ENCODE measurements around the gene NEK6.

The NEK6 gene

DNA sequence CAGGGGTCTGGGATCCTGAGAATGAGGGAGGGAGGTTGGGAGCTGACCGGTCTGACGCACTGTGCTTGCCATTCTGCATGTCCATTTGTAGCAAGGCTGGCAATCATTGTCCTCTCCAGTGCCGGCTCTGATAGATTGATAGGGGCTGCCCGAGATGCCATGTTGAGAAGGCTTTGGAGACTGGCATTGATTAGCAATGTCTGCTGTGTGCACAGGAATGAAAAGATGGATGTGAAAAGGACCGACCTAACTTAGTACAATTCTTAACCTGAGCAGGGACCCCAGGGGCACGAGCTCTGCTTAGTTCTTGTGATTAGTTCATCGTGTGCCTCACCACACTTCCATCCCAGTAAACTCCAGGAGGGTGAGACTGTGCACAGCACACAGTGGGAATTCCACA lies 17.0 kb downstream of the NEK6 start:
- ATAC-seq = no peak

DNA sequence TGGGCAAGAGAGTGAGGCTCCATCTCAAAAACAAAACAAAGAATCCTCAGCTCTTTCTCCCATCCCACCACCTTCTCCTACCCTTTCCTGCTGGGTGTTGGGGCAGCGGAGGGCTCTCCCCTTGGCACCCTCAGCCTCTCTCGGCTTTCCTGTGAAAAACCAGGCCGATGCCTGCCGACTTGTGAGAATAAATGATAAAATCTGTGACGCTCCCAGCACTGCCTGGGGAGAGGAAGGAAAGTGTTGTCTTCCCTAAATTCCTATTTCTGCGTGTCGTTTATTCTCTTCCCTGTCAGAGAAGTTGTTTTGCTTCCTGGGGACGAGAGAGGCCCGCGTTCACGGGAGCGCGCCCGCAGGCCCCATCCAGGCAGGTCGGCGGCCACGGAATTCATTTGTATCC lies 19.7 kb downstream of the NEK6 start:
- ATAC-seq = no peak
- TF ChIP-seq, protein P1, sequence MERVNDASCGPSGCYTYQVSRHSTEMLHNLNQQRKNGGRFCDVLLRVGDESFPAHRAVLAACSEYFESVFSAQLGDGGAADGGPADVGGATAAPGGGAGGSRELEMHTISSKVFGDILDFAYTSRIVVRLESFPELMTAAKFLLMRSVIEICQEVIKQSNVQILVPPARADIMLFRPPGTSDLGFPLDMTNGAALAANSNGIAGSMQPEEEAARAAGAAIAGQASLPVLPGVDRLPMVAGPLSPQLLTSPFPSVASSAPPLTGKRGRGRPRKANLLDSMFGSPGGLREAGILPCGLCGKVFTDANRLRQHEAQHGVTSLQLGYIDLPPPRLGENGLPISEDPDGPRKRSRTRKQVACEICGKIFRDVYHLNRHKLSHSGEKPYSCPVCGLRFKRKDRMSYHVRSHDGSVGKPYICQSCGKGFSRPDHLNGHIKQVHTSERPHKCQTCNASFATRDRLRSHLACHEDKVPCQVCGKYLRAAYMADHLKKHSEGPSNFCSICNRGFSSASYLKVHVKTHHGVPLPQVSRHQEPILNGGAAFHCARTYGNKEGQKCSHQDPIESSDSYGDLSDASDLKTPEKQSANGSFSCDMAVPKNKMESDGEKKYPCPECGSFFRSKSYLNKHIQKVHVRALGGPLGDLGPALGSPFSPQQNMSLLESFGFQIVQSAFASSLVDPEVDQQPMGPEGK (CRISPR knock-in tag; IDR thresholded peaks at IDR 0.05; ENCODE audit: borderline replicate concordance) = no peak
- TF ChIP-seq ZNF565 (CRISPR knock-in tag; conservative IDR thresholded peaks at IDR 0.05; ENCODE audit: low read depth) (no peak), TOX (CRISPR knock-in tag; IDR thresholded peaks at IDR 0.05; ENCODE audit: borderline replicate concordance) (no peak), ZFP3 (CRISPR knock-in tag; IDR thresholded peaks at IDR 0.05) (no peak), TCF4 (CRISPR knock-in tag; IDR thresholded peaks at IDR 0.05; ENCODE audit: borderline replicate concordance) (no peak)

More for the DNA sequence above, 17.0 kb downstream of the NEK6 start:
- TF ChIP-seq ZC3H10 (CRISPR knock-in tag; IDR thresholded peaks at IDR 0.05) (no peak), CSDC2 (CRISPR knock-in tag; IDR thresholded peaks at IDR 0.05) (no peak), RARB (CRISPR knock-in tag; IDR thresholded peaks at IDR 0.05) (no peak), ZFP30 (CRISPR knock-in tag; IDR thresholded peaks at IDR 0.05) (no peak), SNAI2 (CRISPR knock-in tag; IDR thresholded peaks at IDR 0.05) (no peak), ZNF8 (CRISPR knock-in tag; IDR thresholded peaks at IDR 0.05) (no peak), ZNF565 (CRISPR knock-in tag; conservative IDR thresholded peaks at IDR 0.05; ENCODE audit: low read depth) (no peak), BACH2 (CRISPR knock-in tag; IDR thresholded peaks at IDR 0.05; ENCODE audit: borderline replicate concordance) (no peak), PPARA (CRISPR knock-in tag; IDR thresholded peaks at IDR 0.05; ENCODE audit: borderline replicate concordance) (no peak), ISL1 (CRISPR knock-in tag; IDR thresholded peaks at IDR 0.05) (no peak), ZFP3 (CRISPR knock-in tag; IDR thresholded peaks at IDR 0.05) (no peak), ESRRG (CRISPR knock-in tag; IDR thresholded peaks at IDR 0.05) (no peak), GLIS3 (CRISPR knock-in tag; IDR thresholded peaks at IDR 0.05) (no peak)
- TF ChIP-seq, protein P2, sequence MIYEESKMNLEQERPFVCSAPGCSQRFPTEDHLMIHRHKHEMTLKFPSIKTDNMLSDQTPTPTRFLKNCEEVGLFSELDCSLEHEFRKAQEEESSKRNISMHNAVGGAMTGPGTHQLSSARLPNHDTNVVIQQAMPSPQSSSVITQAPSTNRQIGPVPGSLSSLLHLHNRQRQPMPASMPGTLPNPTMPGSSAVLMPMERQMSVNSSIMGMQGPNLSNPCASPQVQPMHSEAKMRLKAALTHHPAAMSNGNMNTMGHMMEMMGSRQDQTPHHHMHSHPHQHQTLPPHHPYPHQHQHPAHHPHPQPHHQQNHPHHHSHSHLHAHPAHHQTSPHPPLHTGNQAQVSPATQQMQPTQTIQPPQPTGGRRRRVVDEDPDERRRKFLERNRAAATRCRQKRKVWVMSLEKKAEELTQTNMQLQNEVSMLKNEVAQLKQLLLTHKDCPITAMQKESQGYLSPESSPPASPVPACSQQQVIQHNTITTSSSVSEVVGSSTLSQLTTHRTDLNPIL (CRISPR knock-in tag; IDR thresholded peaks at IDR 0.05; ENCODE audit: low read depth) = no peak
- TF ChIP-seq, protein P1 (CRISPR knock-in tag; IDR thresholded peaks at IDR 0.05; ENCODE audit: borderline replicate concordance) = no peak

DNA sequence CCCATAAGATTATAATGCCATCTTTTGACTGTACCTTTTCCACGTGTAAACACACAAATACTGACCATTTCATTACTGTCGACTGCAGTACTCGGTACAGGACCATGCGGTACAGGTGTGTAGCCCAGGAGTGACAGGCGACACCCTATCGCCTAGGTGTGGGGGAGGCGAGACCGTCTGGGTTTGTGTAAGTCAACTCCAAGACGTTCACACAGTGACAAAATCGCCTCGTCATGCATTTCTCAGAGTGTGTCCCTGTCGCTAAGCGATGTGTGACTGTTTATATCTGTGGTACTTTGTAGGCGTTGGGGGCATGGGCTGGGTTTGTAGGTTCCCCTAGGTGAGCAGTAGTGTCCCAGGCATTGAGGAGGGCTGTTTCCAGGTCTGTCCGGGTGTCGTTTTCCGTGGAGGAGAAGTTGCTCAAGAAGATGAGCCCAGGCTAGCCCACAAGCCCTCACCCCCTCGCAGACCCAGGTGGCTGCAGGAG lies 20.3 kb downstream of the NEK6 start:
- no peak for ATAC-seq
- no peak for TF ChIP-seq TOX (CRISPR knock-in tag; IDR thresholded peaks at IDR 0.05; ENCODE audit: borderline replicate concordance)

DNA sequence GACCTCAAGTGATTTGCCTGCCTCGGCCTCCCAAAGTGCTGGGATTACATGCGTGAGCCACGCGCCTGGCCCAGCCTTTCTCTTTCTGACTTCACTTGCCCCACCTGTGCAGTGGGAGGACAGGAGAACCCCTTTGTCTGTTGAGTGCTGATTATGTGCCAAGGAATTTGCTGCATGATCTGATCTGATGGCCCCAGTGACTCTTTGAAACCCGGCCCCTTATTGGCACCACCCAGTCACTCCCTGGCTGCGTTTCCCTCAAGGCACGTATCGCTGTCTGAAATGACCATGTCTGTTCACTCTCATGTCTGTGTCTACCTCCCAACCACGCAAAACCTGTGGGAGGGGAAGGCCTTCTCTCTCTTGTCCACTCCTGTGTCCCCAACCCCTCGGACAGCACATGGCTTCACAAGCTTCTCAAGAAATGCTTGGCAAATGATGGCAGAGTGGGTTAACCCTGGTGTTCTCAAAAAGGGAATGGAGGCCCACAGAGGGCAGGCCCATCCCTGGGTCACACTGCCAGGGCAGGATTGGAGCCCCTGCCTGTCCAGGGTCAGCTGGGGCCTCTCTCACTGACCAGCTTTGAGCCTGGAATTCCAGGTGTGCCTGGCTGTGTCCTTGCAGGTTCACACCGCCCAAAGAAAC lies 21.9 kb downstream of the NEK6 start:
- peak; percentile 28; the same call in 2 of the 3 replicates for ATAC-seq
- no peak for TF ChIP-seq SNAI2 (CRISPR knock-in tag; IDR thresholded peaks at IDR 0.05)
- TF ChIP-seq, protein P2 (CRISPR knock-in tag; IDR thresholded peaks at IDR 0.05; ENCODE audit: low read depth) = no peak
- no peak for TF ChIP-seq ZNF8 (CRISPR knock-in tag; IDR thresholded peaks at IDR 0.05)
- TF ChIP-seq, protein P1 (CRISPR knock-in tag; IDR thresholded peaks at IDR 0.05; ENCODE audit: borderline replicate concordance) = no peak
- no peak for TF ChIP-seq ZC3H10 (CRISPR knock-in tag; IDR thresholded peaks at IDR 0.05)
- TF ChIP-seq TCF4 (CRISPR knock-in tag; IDR thresholded peaks at IDR 0.05; ENCODE audit: borderline replicate concordance) = no peak
- TF ChIP-seq BACH2 (CRISPR knock-in tag; IDR thresholded peaks at IDR 0.05; ENCODE audit: borderline replicate concordance) = no peak
- no peak for TF ChIP-seq ZNF565 (CRISPR knock-in tag; conservative IDR thresholded peaks at IDR 0.05; ENCODE audit: low read depth)
- no peak for TF ChIP-seq OSR1 (CRISPR knock-in tag; IDR thresholded peaks at IDR 0.05)
- no peak for TF ChIP-seq RARB (CRISPR knock-in tag; IDR thresholded peaks at IDR 0.05)
- TF ChIP-seq ZFP30 (CRISPR knock-in tag; IDR thresholded peaks at IDR 0.05) = no peak
- TF ChIP-seq GLIS3 (CRISPR knock-in tag; IDR thresholded peaks at IDR 0.05) = no peak

All from SK-N-SH treated with all-trans-retinoic acid at 6 μM for 48 hours (cell line).